Measurements from ENCODE around the gene LTB. TPM values are rescaled to one million over a fixed set of nuclear protein-coding genes. Genes with fewer than 3 reads are reported as not detected.

The LTB gene
- total and polyA plus RNA-seq, 9 of the 15 experiments (the other 6 are each of a cell fraction or from before 2014, with no cell fraction given): 0.07 to 0.51 TPM; not detected in 7

DNA sequence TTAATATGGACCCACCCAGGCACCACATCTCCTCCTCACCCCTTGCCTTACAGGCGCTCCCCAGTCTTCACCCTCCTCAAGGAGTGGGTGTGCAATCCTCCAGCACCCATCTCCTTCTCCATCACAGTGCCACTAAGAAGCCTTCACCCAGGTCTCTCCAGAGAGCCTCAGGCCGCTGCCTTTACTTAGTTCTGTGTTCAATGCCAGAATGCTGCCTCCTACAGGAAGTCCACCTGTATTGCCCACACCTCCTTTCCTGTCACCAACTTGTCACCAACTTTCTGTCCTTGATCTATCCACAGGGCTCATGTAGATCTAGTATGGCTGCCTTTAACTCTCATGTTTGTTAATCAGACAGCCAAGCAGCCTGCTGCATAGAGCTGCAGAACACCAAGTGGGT, 3.3 kb upstream of the LTB start (continued):
- TF ChIP-seq CBX3 (IDR thresholded peaks at IDR 0.05; ENCODE audit: borderline replicate concordance in 1 of 2, low read length in 2 of 2) (peak in 1 of 2 experiments; percentile 77; a peak in 1 of 3 replicates), EHMT2 (IDR thresholded peaks at IDR 0.05) (0 out of 2 replicates have a peak, but pooled peaks have one; percentile 31), MEIS2 (IDR thresholded peaks at IDR 0.05; ENCODE audit: partially characterized antibody) (peak; percentile 54), SP2 (IDR thresholded peaks at IDR 0.05; ENCODE audit: extremely low read depth, low read depth, low read length, poor library complexity, severe bottlenecking) (no peak), SFPQ (IDR thresholded peaks at IDR 0.05; ENCODE audit: low read depth, low read length) (no peak), ZBTB17 (CRISPR knock-in tag; IDR thresholded peaks at IDR 0.05) (0 out of 2 replicates have a peak, but pooled peaks have one; percentile 19), HDGF (IDR thresholded peaks at IDR 0.05) (0 out of 2 replicates have a peak, but pooled peaks have one; percentile 33), GABPB1 (CRISPR knock-in tag; IDR thresholded peaks at IDR 0.05) (no peak), BMI1 (IDR thresholded peaks at IDR 0.05; ENCODE audit: low read length) (no peak), XRCC3 (IDR thresholded peaks at IDR 0.05) (no peak), HDAC8 (tag; IDR thresholded peaks at IDR 0.05) (no peak), SP1 (CRISPR knock-in tag; IDR thresholded peaks at IDR 0.05) (peak; percentile 63; the same call in 1 of the 2 replicates)
- TF ChIP-seq, protein P1, sequence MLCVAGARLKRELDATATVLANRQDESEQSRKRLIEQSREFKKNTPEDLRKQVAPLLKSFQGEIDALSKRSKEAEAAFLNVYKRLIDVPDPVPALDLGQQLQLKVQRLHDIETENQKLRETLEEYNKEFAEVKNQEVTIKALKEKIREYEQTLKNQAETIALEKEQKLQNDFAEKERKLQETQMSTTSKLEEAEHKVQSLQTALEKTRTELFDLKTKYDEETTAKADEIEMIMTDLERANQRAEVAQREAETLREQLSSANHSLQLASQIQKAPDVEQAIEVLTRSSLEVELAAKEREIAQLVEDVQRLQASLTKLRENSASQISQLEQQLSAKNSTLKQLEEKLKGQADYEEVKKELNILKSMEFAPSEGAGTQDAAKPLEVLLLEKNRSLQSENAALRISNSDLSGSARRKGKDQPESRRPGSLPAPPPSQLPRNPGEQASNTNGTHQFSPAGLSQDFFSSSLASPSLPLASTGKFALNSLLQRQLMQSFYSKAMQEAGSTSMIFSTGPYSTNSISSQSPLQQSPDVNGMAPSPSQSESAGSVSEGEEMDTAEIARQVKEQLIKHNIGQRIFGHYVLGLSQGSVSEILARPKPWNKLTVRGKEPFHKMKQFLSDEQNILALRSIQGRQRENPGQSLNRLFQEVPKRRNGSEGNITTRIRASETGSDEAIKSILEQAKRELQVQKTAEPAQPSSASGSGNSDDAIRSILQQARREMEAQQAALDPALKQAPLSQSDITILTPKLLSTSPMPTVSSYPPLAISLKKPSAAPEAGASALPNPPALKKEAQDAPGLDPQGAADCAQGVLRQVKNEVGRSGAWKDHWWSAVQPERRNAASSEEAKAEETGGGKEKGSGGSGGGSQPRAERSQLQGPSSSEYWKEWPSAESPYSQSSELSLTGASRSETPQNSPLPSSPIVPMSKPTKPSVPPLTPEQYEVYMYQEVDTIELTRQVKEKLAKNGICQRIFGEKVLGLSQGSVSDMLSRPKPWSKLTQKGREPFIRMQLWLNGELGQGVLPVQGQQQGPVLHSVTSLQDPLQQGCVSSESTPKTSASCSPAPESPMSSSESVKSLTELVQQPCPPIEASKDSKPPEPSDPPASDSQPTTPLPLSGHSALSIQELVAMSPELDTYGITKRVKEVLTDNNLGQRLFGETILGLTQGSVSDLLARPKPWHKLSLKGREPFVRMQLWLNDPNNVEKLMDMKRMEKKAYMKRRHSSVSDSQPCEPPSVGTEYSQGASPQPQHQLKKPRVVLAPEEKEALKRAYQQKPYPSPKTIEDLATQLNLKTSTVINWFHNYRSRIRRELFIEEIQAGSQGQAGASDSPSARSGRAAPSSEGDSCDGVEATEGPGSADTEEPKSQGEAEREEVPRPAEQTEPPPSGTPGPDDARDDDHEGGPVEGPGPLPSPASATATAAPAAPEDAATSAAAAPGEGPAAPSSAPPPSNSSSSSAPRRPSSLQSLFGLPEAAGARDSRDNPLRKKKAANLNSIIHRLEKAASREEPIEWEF (CRISPR knock-in tag; IDR thresholded peaks at IDR 0.05): no peak
- TF ChIP-seq, protein P2, sequence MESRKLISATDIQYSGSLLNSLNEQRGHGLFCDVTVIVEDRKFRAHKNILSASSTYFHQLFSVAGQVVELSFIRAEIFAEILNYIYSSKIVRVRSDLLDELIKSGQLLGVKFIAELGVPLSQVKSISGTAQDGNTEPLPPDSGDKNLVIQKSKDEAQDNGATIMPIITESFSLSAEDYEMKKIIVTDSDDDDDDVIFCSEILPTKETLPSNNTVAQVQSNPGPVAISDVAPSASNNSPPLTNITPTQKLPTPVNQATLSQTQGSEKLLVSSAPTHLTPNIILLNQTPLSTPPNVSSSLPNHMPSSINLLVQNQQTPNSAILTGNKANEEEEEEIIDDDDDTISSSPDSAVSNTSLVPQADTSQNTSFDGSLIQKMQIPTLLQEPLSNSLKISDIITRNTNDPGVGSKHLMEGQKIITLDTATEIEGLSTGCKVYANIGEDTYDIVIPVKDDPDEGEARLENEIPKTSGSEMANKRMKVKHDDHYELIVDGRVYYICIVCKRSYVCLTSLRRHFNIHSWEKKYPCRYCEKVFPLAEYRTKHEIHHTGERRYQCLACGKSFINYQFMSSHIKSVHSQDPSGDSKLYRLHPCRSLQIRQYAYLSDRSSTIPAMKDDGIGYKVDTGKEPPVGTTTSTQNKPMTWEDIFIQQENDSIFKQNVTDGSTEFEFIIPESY (CRISPR knock-in tag; IDR thresholded peaks at IDR 0.05): 0 out of 2 replicates have a peak, but pooled peaks have one; percentile 11
- TF ChIP-seq, protein P3, sequence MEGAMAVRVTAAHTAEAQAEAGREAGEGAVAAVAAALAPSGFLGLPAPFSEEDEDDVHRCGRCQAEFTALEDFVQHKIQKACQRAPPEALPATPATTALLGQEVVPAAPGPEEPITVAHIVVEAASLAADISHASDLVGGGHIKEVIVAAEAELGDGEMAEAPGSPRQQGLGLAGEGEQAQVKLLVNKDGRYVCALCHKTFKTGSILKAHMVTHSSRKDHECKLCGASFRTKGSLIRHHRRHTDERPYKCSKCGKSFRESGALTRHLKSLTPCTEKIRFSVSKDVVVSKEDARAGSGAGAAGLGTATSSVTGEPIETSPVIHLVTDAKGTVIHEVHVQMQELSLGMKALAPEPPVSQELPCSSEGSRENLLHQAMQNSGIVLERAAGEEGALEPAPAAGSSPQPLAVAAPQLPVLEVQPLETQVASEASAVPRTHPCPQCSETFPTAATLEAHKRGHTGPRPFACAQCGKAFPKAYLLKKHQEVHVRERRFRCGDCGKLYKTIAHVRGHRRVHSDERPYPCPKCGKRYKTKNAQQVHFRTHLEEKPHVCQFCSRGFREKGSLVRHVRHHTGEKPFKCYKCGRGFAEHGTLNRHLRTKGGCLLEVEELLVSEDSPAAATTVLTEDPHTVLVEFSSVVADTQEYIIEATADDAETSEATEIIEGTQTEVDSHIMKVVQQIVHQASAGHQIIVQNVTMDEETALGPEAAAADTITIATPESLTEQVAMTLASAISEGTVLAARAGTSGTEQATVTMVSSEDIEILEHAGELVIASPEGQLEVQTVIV (CRISPR knock-in tag; IDR thresholded peaks at IDR 0.05; ENCODE audit: borderline replicate concordance): no peak

All from K562 (cell line).